Pancreas (tissue), 10 donors: Measurements from ENCODE around the gene CTSZ. TPM values are rescaled to one million over a fixed set of nuclear protein-coding genes. Genes with fewer than 3 reads are reported as not detected.

Experiments
- ATAC-seq, 4 donors: fragments of 200-7000 bp; cut with Tn5 transposase; one replicate each; pipeline versions ENCODE4 v1.8.0 to v1.9.1; 2020; ENCODE audit warnings: mild to moderate bottlenecking in 4 of 4, moderate library complexity in 4 of 4
- DNase-seq, 6 donors: peaks; one replicate each; pipeline ENCODE4 v3.0.0-alpha.2; 2020
- FAIRE-seq: peaks from 2 replicates; lab custom pipeline; 2012; peaks lifted over from hg19 to GRCh38; lab: Jason Lieb, UNC
- H3K27ac ChIP-seq, 4 donors: fragments of 200-600 bp; sonication (generic); 1 replicate in 3 of 4; 2 replicates in 1 of 4; pipeline versions ENCODE4 v1.5.0 to v1.8.0; 2020
- H3K27me3 ChIP-seq, 4 donors: fragments of 200-600 bp; one replicate each; pipeline ENCODE4 v1.8.0; 2021
- H3K36me3 ChIP-seq, 3 donors: fragments of 200-600 bp; sonication (generic) in 1 of 3; one replicate each; pipeline versions ENCODE4 v1.5.0 to v1.8.0; 2020 to 2021
- H3K4me1 ChIP-seq, 3 donors: fragments of 200-600 bp; one replicate each; pipeline ENCODE4 v1.8.0; 2021
- H3K4me3 ChIP-seq, 4 donors: fragments of 200-600 bp; sonication (generic) in 2 of 4; one replicate each; pipeline versions ENCODE4 v1.5.0 to v1.8.0; 2020 to 2021
- H3K9me3 ChIP-seq, 4 donors: fragments of 200-600 bp; one replicate each; pipeline ENCODE4 v1.8.0; 2021
- CTCF ChIP-seq, 4 donors: fragments of 200-600 bp; sonication (generic) in 3 of 4; IDR thresholded peaks; one replicate each; pipeline versions ENCODE4 v1.5.0 to v1.8.0; 2021; ENCODE audit warnings: antibody characterized with exemption in 4 of 4
- WGBS, 2 donors: extraction: QIAGEN DNeasy Blood & Tissue Kit; methylation state at CpG; one replicate each; pipeline ENCODE4 v1.1.7; 2013; 5-methylcytosine and 5-hydroxymethylcytosine counted together
- intact Hi-C, 3 donors: fragments of 100-400 bp; cut with DNase I; formaldehyde crosslinking; loops; one replicate each; pipeline versions ENCODE4 v1.11.1 to v1.14.2; 2022
- polyA plus RNA-seq, 2 donors: library from polyadenylated mRNA; stranded (reverse); fragments of 200-250 nt; gene quantifications; one replicate each; pipeline ENCODE4 v1.2.3, GENCODE V29; 2013
- total RNA-seq, 6 donors: library from RNA; stranded (reverse); fragmentation: NEBNext Ultra II Directional in 4 of 6; extraction: Animal tissue kit (Norgen Biotek cat#: 25700) in 4 of 6; gene quantifications; one replicate each; pipeline versions ENCODE4 v1.2.1 to v1.2.4, GENCODE V29; 2021 to 2023
- donor health status: healthy with polysubstance abuse.
- donor health status: DM: no; HTN: no; CAD: no; lungs with moderate emphysema.
- donor health status: DM: no; HTN: no; CAD: no.
- donor health status: control.
- donor health status: control.
- donor health status: Bipolar disorder and iron deficiency.
- donor health status: DM: yes; HTN: yes; CAD: no.
- donor health status: DM: no; HTN: no; CAD: no.
- donor health status: DM: no; HTN: no; CAD: no.
- donor health status: DM: yes; HTN: yes; CAD: no.

CTSZ gene
- total and polyA plus RNA-seq, 8 donors: 33.7 to 107 (median 51.5) TPM

- Histone ChIP-seq H3K4me1 (peaks cover 5 to 8% (median 8%) of the 10 kb centered on the region in 3 donors), H3K36me3 (no peaks in the 10 kb centered on the region), H3K27ac (peak overlapping the region in 1 of 4 donors; percentile 27), H3K4me3 (no peak overlapping the region), H3K9me3 (no peaks in the 10 kb centered on the region), H3K27me3 (no peaks in the 10 kb centered on the region)
- ATAC-seq (no peak), DNase-seq (peak in 2 of 6 donors; percentile 6 to 8), FAIRE-seq (no peak)
- no peak for TF ChIP-seq CTCF (IDR thresholded peaks at IDR 0.05)
- intact Hi-C loops: no loop called here
- 73 to 76% methylated on average over 8 of the region's 8 CpGs for WGBS, 2 donors
These were observed 3.4 kb upstream of the CTSZ start for GRCh38 chr20:59010321-59010994.

GRCh38 chr20:59008715-59009336 lies 1.8 kb upstream of the CTSZ start:
- Histone ChIP-seq H3K4me3 (no peak overlapping the region), H3K36me3 (no peaks in the 10 kb centered on the region), H3K27me3 (no peaks in the 10 kb centered on the region), H3K9me3 (no peaks in the 10 kb centered on the region), H3K4me1 (peaks cover 5 to 12% (median 11%) of the 10 kb centered on the region in 3 donors), H3K27ac (no peak overlapping the region)
- TF ChIP-seq CTCF (IDR thresholded peaks at IDR 0.05): no peak
- DNase-seq: peak in 3 of 6 donors; percentile 4 to 26 (median 4)
- no peak for ATAC-seq
- intact Hi-C loops: no loop called here
- 84 to 90% methylated on average over 8 of the region's 8 CpGs for whole genome bisulfite sequencing, 2 donors
- no peak for FAIRE-seq

- no peaks in the 10 kb centered on the region for H3K36me3 ChIP-seq
- TF ChIP-seq CTCF (IDR thresholded peaks at IDR 0.05): no peak
- FAIRE-seq (no peak), ATAC-seq (peak in 2 of 4 donors; percentile 5), DNase-seq (peak in 3 of 6 donors; percentile 33 to 62 (median 56))
- peak overlapping the region in 3 of 4 donors; percentile 31 to 84 (median 74) for H3K27ac ChIP-seq
- intact Hi-C loops: no loop called here
- peak overlapping the region in 3 of 4 donors; percentile 77 to 92 (median 84) for H3K4me3 ChIP-seq
- peaks cover 5 to 12% (median 11%) of the 10 kb centered on the region in 3 donors for H3K4me1 ChIP-seq
- no peaks in the 10 kb centered on the region for H3K27me3 ChIP-seq
- H3K9me3 ChIP-seq: no peaks in the 10 kb centered on the region
- WGBS, 2 donors: 89 to 91% methylated on average over 24 of the region's 24 CpGs
These were observed 834 bp upstream of the CTSZ start for GRCh38 chr20:59007665-59008511.

- H3K36me3 ChIP-seq: no peaks in the 10 kb centered on the region
- H3K4me3 ChIP-seq: peak overlapping the region; percentile 77 to 92 (median 84)
- DNase-seq: peak in 2 of 6 donors; percentile 65 to 83
- H3K27ac ChIP-seq: peak overlapping the region; percentile 31 to 84 (median 53)
- ATAC-seq: peak; percentile 2 to 18 (median 16)
- FAIRE-seq: no peak
- no peaks in the 10 kb centered on the region for H3K27me3 ChIP-seq
- no peak for TF ChIP-seq CTCF (IDR thresholded peaks at IDR 0.05)
- H3K9me3 ChIP-seq: no peaks in the 10 kb centered on the region
- 21 to 26% methylated on average over 29 of the region's 29 CpGs for whole genome bisulfite sequencing, 2 donors
- H3K4me1 ChIP-seq: peaks cover 5 to 12% (median 11%) of the 10 kb centered on the region in 3 donors
- intact Hi-C loops: no loop called here
These were observed 739 bp downstream of the CTSZ start for GRCh38 chr20:59006167-59006863.
